Measurements from ENCODE around the gene AHR. TPM values are rescaled to one million over a fixed set of nuclear protein-coding genes. Genes with fewer than 3 reads are reported as not detected.
"Not testable (repeated sequence)": the region's sequence is repeated elsewhere in the genome, so short reads cannot be mapped to it uniquely, and the experiment has no call there.

AHR gene
- total and polyA plus RNA-seq, 4 experiments from 2014 or later: 5.3 to 38.8 (median 27.3) TPM

DNA sequence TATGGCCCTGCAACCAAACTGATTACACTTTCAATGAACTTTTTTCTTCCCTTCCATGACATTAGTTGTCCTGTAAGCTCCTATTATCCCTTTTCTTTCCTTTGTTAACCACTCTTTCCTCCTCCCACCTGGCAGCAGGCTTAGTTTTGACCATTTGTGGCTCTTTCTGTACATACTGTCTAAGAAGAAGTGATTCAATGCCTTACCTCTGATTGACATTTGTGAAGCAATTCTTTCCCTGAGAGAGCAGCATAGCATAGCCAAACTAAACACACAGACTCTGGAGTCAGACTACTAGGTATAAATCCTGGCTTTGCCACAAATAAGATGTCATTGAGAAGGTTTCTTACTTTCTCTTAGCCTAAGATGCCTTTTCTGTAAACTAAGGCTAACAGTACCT is 48.9 kb downstream of the AHR start:
- H3K27me3 Mint-ChIP-seq: no peaks in the 10 kb centered on the region
- peaks cover 52 to 53% of the 10 kb centered on the region in 2 donors for H3K36me3 Mint-ChIP-seq
- CTCF ChIA-PET (ENCODE audit: partially characterized antibody): no interaction called here
- H3K4me3 Mint-ChIP-seq: no peak overlapping the region
- POLR2A ChIA-PET (ENCODE audit: partially characterized antibody): no interaction called here
- Histone ChIP-seq H3K36me3 (ENCODE audit: insufficient read depth, low read length) (peaks cover 7% of the 10 kb centered on the region), H3K9me3 (ENCODE audit: control insufficient read depth in 1 of 2, low read length in 2 of 2) (no peaks in the 10 kb centered on the region), H3K27me3 (ENCODE audit: insufficient read depth, low read length) (no peaks in the 10 kb centered on the region), H3K27ac (ENCODE audit: low read depth, low read length) (no peak overlapping the region), H3K4me3 (ENCODE audit: low read length in 2 of 2) (no peak overlapping the region), H3K4me1 (ENCODE audit: insufficient read depth, low read length) (no peaks in the 10 kb centered on the region)
- peak overlapping the region in 2 of 7 donors; percentile 1 to 22 for H3K27ac Mint-ChIP-seq
- intact Hi-C loops (cut with micrococcal nuclease): no loop called here
- peaks cover 5 to 9% (median 7%) of the 10 kb centered on the region in 4 donors for H3K4me1 Mint-ChIP-seq
- H3K9me3 Mint-ChIP-seq: peaks cover 4 to 39% (median 18%) of the 10 kb centered on the region in 8 donors
- DNase-seq: no peak

DNA sequence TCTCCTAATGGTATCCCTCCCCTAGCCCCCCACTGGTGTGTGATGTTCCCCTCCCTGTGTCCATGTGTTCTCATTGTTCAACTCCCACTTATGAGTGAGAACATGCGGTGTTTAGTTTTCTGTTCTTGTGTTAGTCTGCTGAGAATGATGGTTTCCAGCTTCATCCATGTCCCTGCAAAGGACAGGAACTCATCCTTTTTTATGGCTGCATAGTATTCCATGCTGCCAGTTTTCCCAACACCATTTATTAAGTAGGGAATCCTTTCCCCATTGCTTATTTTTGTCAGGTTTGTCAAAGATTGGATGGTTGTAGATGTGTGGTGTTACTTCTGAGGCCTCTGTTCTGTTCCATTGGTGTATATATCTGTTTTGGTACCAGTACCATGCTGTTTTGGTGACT is 50.5 kb downstream of the AHR start:
- peaks cover 47 to 50% of the 10 kb centered on the region in 2 donors for H3K36me3 Mint-ChIP-seq
- intact Hi-C loops (cut with micrococcal nuclease); DNase-seq; H3K27me3 ChIP-seq (ENCODE audit: insufficient read depth, low read length); H3K27me3 Mint-ChIP-seq; H3K4me1 ChIP-seq (ENCODE audit: insufficient read depth, low read length); H3K4me3 Mint-ChIP-seq; H3K27ac Mint-ChIP-seq; POLR2A ChIA-PET (ENCODE audit: partially characterized antibody); H3K9me3 ChIP-seq (ENCODE audit: control insufficient read depth in 1 of 2, low read length in 2 of 2); H3K4me1 Mint-ChIP-seq; H3K4me3 ChIP-seq (ENCODE audit: low read length in 2 of 2); H3K36me3 ChIP-seq (ENCODE audit: insufficient read depth, low read length); CTCF ChIA-PET (ENCODE audit: partially characterized antibody); H3K27ac ChIP-seq (ENCODE audit: low read depth, low read length): not testable (repeated sequence)
- peaks cover 4 to 39% (median 18%) of the 10 kb centered on the region in 8 donors for H3K9me3 Mint-ChIP-seq

DNA sequence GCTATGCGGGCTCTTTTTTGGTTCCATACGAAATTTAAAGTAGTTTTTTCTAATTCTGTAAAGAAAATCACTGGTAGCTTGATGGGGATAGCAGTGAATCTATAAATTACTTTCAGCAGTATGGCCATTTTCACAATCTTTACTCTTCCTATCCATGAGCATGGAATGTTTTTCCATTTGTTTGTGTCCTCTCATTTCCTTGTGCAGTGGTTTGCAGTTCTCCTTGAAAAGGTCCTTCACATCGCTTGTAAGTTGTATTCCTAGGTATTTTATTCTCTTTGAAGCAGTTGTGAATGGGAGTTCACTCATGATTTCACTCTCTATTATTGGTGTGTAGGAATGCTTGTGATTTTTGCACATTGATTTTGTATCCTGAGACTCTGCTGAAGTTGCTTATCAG is 51.9 kb downstream of the AHR start:
- DNase-seq; H3K27me3 ChIP-seq (ENCODE audit: insufficient read depth, low read length); H3K9me3 ChIP-seq (ENCODE audit: control insufficient read depth in 1 of 2, low read length in 2 of 2); CTCF ChIA-PET (ENCODE audit: partially characterized antibody); POLR2A ChIA-PET (ENCODE audit: partially characterized antibody); H3K4me1 ChIP-seq (ENCODE audit: insufficient read depth, low read length); H3K27ac Mint-ChIP-seq; intact Hi-C loops (cut with micrococcal nuclease); H3K27ac ChIP-seq (ENCODE audit: low read depth, low read length); H3K36me3 ChIP-seq (ENCODE audit: insufficient read depth, low read length); H3K4me3 ChIP-seq (ENCODE audit: low read length in 2 of 2); H3K4me3 Mint-ChIP-seq; H3K4me1 Mint-ChIP-seq; H3K27me3 Mint-ChIP-seq: not testable (repeated sequence)
- peaks cover 4 to 39% (median 18%) of the 10 kb centered on the region in 8 donors for H3K9me3 Mint-ChIP-seq
- H3K36me3 Mint-ChIP-seq: peaks cover 45 to 54% of the 10 kb centered on the region in 2 donors

DNA sequence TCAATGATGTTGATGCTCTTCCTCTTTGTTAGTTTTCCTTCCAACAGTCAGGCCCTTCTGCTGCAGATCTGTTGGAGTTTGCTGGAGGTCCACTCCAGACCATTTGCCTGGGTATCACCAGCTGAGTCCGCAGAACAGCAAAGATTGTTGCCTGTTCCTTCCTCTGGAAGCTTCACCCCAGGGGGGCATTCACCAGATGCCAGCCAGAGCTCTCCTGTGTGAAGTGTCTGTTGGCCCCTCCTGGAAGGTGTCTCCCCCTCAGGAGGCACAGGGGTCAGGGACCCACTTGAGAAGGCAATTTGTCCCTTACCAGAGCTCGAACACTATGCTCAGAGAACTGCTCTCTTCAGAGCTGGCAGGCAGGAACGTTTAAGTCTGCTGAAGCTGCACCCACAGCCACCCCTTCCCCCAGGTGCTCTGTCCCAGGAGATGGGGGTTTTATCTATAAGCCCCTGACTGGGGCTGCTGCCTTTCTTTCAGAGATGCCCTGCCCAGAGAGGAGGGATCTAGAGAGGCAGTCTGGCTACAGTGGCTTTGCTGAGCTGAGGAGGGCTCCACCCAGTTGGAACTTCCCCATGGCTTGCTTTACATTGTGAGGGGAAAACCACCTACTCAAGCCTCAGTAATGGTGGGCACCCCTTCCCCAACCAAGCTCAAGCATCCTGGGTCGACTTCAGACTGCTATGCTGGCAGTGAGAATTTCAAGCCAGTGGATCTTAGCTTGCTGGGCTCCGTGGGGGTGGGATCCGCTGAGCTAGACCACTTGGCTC is 55.4 kb downstream of the AHR start:
- CTCF ChIA-PET (ENCODE audit: partially characterized antibody); H3K27ac Mint-ChIP-seq; H3K4me1 ChIP-seq (ENCODE audit: insufficient read depth, low read length); POLR2A ChIA-PET (ENCODE audit: partially characterized antibody); H3K4me1 Mint-ChIP-seq; DNase-seq; H3K9me3 ChIP-seq (ENCODE audit: control insufficient read depth in 1 of 2, low read length in 2 of 2); H3K36me3 ChIP-seq (ENCODE audit: insufficient read depth, low read length); H3K4me3 ChIP-seq (ENCODE audit: low read length in 2 of 2); H3K4me3 Mint-ChIP-seq; H3K27ac ChIP-seq (ENCODE audit: low read depth, low read length); H3K27me3 Mint-ChIP-seq; H3K27me3 ChIP-seq (ENCODE audit: insufficient read depth, low read length); intact Hi-C loops (cut with micrococcal nuclease): not testable (repeated sequence)
- Mint-ChIP-seq H3K36me3 (peaks cover 31 to 54% of the 10 kb centered on the region in 2 donors), H3K9me3 (peaks cover 6 to 32% (median 18%) of the 10 kb centered on the region in 8 donors)

DNA sequence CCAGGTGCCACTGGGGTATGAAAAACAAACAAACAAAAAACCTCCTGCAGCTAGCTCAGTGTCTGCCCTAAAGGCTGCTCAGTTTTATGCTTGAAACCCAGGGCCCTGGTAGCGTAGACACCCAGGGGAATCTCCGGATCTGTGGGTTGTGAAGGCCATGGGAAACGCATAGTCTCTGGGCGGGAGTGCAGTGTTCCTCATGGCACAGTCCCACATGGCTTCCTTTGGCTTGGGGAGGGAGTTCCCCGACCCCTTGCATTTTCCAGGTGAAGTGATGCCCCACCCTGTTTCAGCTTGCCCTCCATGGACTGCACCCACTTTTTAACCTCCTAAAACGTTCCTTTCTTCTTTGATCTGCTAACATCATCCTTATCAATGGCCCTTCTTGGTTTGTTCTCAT is 56.0 kb downstream of the AHR start:
- Mint-ChIP-seq H3K27me3 (no peaks in the 10 kb centered on the region), H3K27ac (peak overlapping the region in 2 of 7 donors; percentile 5 to 62), H3K9me3 (peaks cover 7 to 26% (median 17%) of the 10 kb centered on the region in 8 donors), H3K36me3 (peaks cover 27 to 52% of the 10 kb centered on the region in 2 donors), H3K4me1 (peaks cover 0 to 4% (median 0%) of the 10 kb centered on the region in 4 donors), H3K4me3 (no peak overlapping the region)
- Histone ChIP-seq H3K4me3 (ENCODE audit: low read length in 2 of 2) (no peak overlapping the region), H3K36me3 (ENCODE audit: insufficient read depth, low read length) (no peaks in the 10 kb centered on the region), H3K27ac (ENCODE audit: low read depth, low read length) (no peak overlapping the region), H3K27me3 (ENCODE audit: insufficient read depth, low read length) (no peaks in the 10 kb centered on the region), H3K9me3 (ENCODE audit: control insufficient read depth in 1 of 2, low read length in 2 of 2) (no peaks in the 10 kb centered on the region), H3K4me1 (ENCODE audit: insufficient read depth, low read length) (no peaks in the 10 kb centered on the region)
- intact Hi-C loops (cut with micrococcal nuclease): no loop called here
- CTCF ChIA-PET (ENCODE audit: partially characterized antibody): no interaction called here
- POLR2A ChIA-PET (ENCODE audit: partially characterized antibody): no interaction called here
- no peak for DNase-seq

DNA sequence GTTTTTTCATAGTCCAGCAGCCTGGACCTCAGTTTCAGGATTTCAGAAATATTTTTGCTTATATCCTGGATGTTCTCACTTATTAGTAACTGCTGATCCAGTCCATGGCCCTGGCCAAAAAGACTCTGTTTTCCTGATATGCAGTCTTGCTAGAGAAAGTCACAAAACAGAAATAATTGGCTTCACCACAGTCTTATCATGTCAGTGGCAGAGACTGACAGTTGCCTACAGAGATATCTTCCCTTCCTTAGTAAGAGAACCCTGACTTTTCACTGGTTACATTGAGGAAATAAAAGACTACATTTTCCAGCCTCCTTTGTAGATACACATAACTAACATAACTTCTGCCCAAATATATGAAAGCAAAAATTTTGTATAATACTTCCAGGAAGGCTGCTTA is 56.6 kb downstream of the AHR start:
- intact Hi-C loops (cut with micrococcal nuclease): no loop called here
- H3K27me3 ChIP-seq (ENCODE audit: insufficient read depth, low read length): no peaks in the 10 kb centered on the region
- H3K4me1 ChIP-seq (ENCODE audit: insufficient read depth, low read length): no peaks in the 10 kb centered on the region
- ChIA-PET CTCF (ENCODE audit: partially characterized antibody) (no interaction called here), POLR2A (ENCODE audit: partially characterized antibody) (no interaction called here)
- H3K36me3 Mint-ChIP-seq: peaks cover 24 to 47% of the 10 kb centered on the region in 2 donors
- no peaks in the 10 kb centered on the region for H3K36me3 ChIP-seq (ENCODE audit: insufficient read depth, low read length)
- no peak overlapping the region for H3K27ac ChIP-seq (ENCODE audit: low read depth, low read length)
- H3K27me3 Mint-ChIP-seq: no peaks in the 10 kb centered on the region
- H3K9me3 Mint-ChIP-seq: peaks cover 7 to 20% (median 15%) of the 10 kb centered on the region in 8 donors
- no peak overlapping the region for H3K4me3 Mint-ChIP-seq
- H3K27ac Mint-ChIP-seq: peak overlapping the region in 2 of 7 donors; percentile 5 to 62
- H3K9me3 ChIP-seq (ENCODE audit: control insufficient read depth in 1 of 2, low read length in 2 of 2): no peaks in the 10 kb centered on the region
- no peak overlapping the region for H3K4me3 ChIP-seq (ENCODE audit: low read length in 2 of 2)
- peaks cover 0 to 4% (median 0%) of the 10 kb centered on the region in 4 donors for H3K4me1 Mint-ChIP-seq
- no peak for DNase-seq

DNA sequence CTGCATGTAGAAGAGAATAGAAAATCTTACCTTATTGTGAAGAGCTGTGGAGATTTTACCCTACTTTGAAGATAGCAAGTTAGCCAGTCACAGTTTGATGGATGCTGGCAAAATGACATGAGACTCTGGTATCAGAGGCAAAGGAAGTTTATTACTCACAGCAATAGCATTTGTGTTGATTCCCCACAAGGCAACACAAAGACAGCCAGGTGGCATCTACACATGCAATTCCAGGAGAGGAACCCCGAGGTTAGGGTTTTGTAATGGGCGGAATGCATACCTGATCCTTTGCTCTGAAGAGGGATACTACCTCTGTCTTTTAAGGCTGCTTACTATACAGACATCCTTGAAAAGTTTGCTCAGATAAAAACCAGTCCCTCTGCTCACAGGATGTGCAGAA is 59.5 kb downstream of the AHR start:
- intact Hi-C loops (cut with micrococcal nuclease): no loop called here
- peaks cover 0 to 6% (median 2%) of the 10 kb centered on the region in 8 donors for H3K9me3 Mint-ChIP-seq
- H3K36me3 Mint-ChIP-seq: peaks cover 8 to 22% of the 10 kb centered on the region in 2 donors
- DNase-seq: no peak
- no peaks in the 10 kb centered on the region for H3K4me1 ChIP-seq (ENCODE audit: insufficient read depth, low read length)
- H3K27ac Mint-ChIP-seq: no peak overlapping the region
- H3K27ac ChIP-seq (ENCODE audit: low read depth, low read length): no peak overlapping the region
- no peak overlapping the region for H3K4me3 Mint-ChIP-seq
- CTCF ChIA-PET (ENCODE audit: partially characterized antibody): no interaction called here
- no peaks in the 10 kb centered on the region for H3K36me3 ChIP-seq (ENCODE audit: insufficient read depth, low read length)
- POLR2A ChIA-PET (ENCODE audit: partially characterized antibody): no interaction called here
- H3K4me1 Mint-ChIP-seq: peaks cover 0 to 4% (median 0%) of the 10 kb centered on the region in 4 donors
- H3K9me3 ChIP-seq (ENCODE audit: control insufficient read depth in 1 of 2, low read length in 2 of 2): no peaks in the 10 kb centered on the region
- no peak overlapping the region for H3K4me3 ChIP-seq (ENCODE audit: low read length in 2 of 2)
- H3K27me3 ChIP-seq (ENCODE audit: insufficient read depth, low read length): no peaks in the 10 kb centered on the region
- no peaks in the 10 kb centered on the region for H3K27me3 Mint-ChIP-seq

Data from CD4-positive, alpha-beta memory T cell (primary cell).